ENCODE results near the gene FNBP1L. TPM values are rescaled to one million over a fixed set of nuclear protein-coding genes. Genes with fewer than 3 reads are reported as not detected.

Gene FNBP1L
- total and polyA plus RNA-seq, 2 experiments from 2014 or later, result 56.3 to 132 TPM

- H3K27ac ChIP-seq (ENCODE audit: low read depth), result no peak overlapping the region
- no peak overlapping the region for H3K4me2 ChIP-seq
- DNase-seq (ENCODE audit: low spot score), result no peak
- H3K4me3 ChIP-seq, result no peak overlapping the region
- H3K79me2 ChIP-seq (replicated peaks; ENCODE audit: insufficient read depth), result no peaks in the 10 kb centered on the region
- H3K27ac Mint-ChIP-seq, result no peak overlapping the region
- H3K9me2 ChIP-seq (ENCODE audit: insufficient read depth), result no peaks in the 10 kb centered on the region
- peaks cover 2% of the 10 kb centered on the region for H3K27me3 Mint-ChIP-seq (ENCODE audit: insufficient read depth, low read depth, poor library complexity)
- peaks cover 27% of the 10 kb centered on the region for H3K4me1 ChIP-seq (ENCODE audit: insufficient read depth)
- TF ChIP-seq POLR2AphosphoS5 (IDR thresholded peaks at IDR 0.05; ENCODE audit: low read depth) (no peak), ZNF331 (CRISPR knock-in tag; IDR thresholded peaks at IDR 0.05; ENCODE audit: low read depth) (no peak), CREB1 (CRISPR knock-in tag; IDR thresholded peaks at IDR 0.05; ENCODE audit: low read depth) (no peak), EZH2 (IDR thresholded peaks at IDR 0.05; ENCODE audit: low read depth, unreplicated experiment) (no peak), REST (IDR thresholded peaks at IDR 0.05; ENCODE audit: unreplicated experiment) (no peak), STAT1 (IDR thresholded peaks at IDR 0.05; ENCODE audit: unreplicated experiment) (no peak), CTCF (conservative IDR thresholded peaks at IDR 0.05; ENCODE audit: low read depth in 2 of 2) (no peak), ZNF462 (CRISPR knock-in tag; IDR thresholded peaks at IDR 0.05) (no peak), ETS1 (IDR thresholded peaks at IDR 0.05) (no peak), ZNF114 (CRISPR knock-in tag; IDR thresholded peaks at IDR 0.05) (no peak)
- H4K20me1 ChIP-seq (replicated peaks; ENCODE audit: insufficient read depth), result no peaks in the 10 kb centered on the region; the same call in 1 of the 2 replicates
- H3K4me3 Mint-ChIP-seq, result no peak overlapping the region
- ATAC-seq, result no peak
- H3K4me1 Mint-ChIP-seq, result peaks cover 24% of the 10 kb centered on the region
- no peaks in the 10 kb centered on the region for H3K27me3 ChIP-seq (ENCODE audit: insufficient read depth)
- peaks cover 16% of the 10 kb centered on the region; the same call in 1 of the 2 replicates for H3K36me3 ChIP-seq (ENCODE audit: insufficient read depth)
- no peak overlapping the region for H2AFZ ChIP-seq
- peaks cover 53% of the 10 kb centered on the region for H3K36me3 Mint-ChIP-seq (ENCODE audit: low read depth)
- H3K9me3 Mint-ChIP-seq, result no peaks in the 10 kb centered on the region
- no peaks in the 10 kb centered on the region for H3F3A ChIP-seq (replicated peaks; ENCODE audit: low read depth)
These were observed 101.9 kb downstream of the FNBP1L start for GRCh38 chr1:93549811-93550210.
